COLO668 (cell line): ENCODE measurements around the gene KRT39.

Experiments used
- DNase-seq: peaks from one replicate; lab custom pipeline; 2025; ENCODE audit not compliant: unreplicated experiment; lab: John Stamatoyannopoulos, UW

The KRT39 gene

DNA sequence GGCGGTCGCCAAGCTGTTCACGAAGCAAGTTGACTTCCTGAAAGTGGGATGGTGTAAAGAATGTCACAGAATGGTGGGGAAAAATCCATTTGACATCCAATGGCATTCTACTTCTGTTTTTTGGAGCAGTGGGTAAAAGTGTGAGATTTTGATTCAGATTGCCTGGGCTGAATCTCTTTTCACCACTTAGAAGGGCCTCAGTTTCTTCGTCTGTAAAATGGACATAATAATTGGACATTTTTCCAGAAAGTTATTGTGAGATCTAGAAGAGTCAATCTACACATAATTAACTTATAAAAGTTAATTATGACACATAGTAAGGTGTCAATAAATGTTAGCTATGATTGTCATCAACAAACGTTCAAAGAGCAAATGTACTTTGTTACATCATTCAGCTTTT lies 14.4 kb upstream of the KRT39 start:
- no peak for DNase-seq

DNA sequence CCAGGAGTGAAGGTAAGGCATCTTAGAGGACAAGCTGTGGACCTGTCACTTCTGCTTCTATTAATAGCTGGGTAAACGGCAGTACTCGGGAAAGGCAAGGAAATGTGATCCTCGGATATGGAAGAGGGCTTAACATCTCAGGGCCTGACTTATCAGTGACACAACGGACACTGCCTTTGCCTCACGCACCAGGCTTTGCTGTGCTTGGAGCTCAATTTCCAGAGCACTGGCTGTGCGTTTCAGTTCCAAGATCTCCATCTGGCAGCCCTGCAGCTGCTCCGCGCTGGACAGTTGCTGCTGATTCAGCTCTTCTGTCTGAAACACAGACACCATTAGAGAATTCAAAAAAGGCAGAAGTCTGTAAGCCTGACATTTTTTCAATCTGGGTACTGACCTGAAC lies 13.8 kb upstream of the KRT39 start:
- DNase-seq: no peak

DNA sequence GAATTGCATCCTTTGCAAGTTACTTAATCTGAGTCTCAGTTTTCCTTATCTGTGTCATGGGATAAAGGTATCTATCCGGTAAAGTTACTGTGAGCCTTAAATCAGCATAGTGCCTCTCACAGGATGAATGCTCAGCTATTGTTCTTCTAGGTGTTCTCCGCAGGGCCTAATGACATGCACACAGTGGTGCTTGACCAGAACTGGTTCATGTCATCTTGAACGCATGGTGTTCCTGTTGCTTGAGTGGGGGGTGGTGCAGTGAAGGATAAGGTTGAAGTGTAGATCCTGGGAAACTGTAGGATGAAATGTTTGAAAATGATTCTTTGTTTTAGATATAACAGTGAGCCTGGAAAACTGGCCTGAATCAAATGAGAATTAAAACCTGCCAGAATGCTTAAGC lies 13.4 kb upstream of the KRT39 start:
- no peak for DNase-seq

DNA sequence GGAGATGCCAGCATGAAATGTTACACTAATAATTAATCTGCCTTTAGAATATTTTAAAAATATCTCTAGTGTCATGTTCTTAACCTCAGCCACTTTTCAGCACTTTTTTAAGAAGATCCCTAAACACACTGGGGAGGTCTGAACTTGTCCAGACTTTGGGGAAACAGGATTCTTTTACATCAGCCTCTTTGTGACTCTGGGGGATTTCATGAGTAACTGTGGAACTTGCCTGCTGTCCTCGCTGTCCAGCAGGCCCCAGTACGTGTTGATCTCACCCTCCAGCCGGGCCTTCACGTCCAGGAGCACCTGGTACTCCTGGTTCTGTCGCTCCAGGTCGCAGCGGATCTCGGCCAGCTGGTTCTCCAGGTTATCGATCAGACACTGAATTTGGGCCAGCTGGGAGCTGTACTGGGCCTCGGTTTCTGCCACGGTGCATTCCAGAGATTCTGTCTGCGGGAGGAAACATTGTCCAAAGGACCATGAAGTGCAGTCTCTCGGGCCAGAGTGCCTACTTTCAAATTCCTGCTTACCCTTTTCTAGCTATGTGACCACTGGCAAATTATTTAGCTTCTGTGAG lies 11.9 kb upstream of the KRT39 start:
- DNase-seq: no peak

DNA sequence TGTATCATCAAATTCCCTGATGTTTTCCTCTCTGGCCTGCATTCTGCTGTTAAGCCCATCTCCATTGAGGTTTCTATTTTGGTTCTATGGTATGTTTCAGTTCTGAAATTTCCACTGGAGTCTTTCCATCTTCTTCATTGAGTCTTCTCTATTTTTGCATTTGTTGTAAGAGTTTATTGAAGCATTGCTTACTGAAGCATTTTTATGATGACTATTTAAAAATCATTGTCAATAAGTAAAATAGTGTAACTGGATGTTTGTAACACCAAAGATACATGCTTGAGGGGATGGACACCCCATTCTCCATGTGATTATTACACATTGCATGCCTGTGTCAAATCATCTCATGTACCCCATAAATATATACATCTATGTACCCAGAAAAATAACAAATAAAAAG lies 8.8 kb upstream of the KRT39 start:
- DNase-seq: no peak

DNA sequence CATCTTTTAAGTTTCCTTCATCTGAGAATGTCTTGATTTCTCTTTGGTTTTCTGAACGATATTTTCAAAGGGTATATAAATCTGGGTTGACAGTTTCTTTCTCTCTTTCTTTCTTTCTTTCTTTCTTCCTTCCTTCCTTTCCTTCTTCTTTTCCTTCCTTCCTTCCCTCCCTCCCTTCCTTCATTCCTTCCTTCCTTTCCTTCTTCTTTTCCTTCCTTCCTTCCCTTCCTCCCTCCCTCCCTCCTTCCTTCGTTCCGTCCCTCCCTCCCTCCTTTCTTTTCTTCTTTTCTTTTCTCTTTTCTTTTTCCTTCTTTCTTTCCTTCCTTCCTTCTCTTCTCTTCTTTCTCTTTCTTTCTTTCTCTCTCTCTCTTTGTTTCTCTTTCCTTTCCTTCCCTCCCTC lies 7.6 kb upstream of the KRT39 start:
- no peak for DNase-seq

DNA sequence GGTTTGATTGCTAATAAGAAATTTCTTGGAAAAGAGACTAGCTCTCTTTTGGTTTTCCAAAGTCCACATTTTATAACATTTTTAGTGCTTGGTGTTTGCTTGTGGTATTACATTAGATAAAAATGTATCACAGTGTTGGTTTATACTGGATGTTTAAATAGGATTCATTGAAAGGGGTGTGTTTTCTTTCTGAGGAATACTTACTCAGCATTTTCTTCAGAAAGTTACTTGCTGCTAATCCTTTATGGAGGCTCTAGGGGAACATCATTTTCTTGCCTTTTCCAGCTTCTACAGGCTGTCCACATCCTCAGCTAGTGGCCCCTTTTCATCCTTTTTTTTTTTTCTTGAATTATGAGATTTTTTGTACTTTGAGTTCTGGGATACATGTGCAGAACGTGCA lies 834 bp upstream of the KRT39 start:
- no peak for DNase-seq

DNA sequence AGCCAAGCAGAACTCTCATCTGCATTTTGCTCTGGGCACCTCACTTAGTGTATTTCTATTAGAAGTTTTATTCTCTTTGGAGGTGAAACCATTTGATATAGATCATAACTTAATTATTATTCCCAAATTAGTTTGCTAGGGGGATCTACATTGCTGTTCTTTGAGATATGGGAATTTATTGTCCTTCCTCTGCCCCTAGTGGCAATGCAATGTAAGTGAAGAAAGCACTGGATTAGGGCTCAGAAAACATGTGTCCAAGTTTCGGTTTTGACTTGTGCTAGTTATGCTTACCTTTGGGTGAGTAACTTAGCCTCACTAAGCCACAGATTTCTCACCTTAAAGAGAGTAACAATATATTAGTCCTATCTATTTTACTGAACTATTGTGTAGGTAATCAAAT lies 2.9 kb downstream of the KRT39 start:
- DNase-seq: no peak

DNA sequence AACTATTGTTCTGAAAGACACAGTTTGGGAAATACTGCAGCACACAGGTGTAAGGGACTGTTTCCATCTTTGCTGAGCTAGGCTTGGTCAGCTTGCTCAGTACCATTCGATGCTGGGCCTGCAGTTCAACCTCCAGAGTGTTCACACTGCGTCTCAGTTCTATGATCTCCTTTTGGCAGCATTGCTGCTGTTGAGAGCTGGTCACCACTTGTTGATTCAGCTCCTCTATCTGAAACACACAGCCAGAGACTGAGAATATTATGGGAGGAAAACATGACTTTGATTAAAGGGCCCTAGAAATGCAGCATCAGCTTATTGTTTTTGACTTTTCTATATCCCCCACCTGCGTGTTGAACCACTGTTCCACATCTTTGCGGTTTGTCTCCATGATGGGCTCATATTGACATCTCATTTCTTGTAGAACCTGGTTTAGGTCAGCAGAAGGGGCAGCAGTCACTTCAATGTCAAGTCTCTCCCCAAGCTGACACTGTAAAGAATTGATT lies 4.6 kb downstream of the KRT39 start:
- DNase-seq: no peak

DNA sequence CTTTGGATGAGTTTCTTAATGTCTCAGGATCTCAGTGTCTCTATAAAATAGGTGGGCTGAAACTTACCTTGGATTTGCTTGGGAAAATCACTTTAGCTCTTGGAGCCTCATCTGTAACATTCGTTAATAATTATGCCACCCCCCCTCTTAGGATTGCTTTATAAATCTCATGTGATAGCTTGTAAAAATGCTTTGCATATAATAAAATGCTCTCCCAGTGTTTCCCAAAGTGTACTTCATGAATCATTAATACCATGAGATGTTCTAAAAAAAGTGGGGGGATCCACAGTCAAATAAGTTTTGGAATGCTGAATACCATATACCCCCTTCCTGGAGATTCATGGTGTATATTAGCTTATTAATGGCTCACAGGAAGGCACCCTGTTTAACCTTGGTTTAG lies 5.2 kb downstream of the KRT39 start:
- DNase-seq: no peak

DNA sequence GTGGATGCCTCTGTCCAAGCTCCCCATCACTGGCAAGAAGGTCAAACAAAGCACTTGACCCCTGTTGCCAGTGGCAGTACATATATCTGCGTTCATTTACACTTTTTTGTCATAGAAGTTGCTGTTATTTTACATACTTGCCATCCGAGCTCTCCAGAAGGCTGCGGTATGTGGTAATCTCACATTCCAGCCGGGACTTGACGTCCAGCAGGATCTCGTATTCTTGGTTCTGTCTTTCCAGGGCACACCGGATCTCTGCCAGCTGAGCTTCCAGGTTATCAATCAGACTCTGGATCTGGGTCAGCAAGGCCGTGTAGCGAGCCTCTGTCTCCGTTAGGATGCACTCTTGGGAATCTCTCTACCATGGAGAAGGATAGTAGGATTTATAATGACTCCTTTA lies 6.6 kb downstream of the KRT39 start:
- no peak for DNase-seq

DNA sequence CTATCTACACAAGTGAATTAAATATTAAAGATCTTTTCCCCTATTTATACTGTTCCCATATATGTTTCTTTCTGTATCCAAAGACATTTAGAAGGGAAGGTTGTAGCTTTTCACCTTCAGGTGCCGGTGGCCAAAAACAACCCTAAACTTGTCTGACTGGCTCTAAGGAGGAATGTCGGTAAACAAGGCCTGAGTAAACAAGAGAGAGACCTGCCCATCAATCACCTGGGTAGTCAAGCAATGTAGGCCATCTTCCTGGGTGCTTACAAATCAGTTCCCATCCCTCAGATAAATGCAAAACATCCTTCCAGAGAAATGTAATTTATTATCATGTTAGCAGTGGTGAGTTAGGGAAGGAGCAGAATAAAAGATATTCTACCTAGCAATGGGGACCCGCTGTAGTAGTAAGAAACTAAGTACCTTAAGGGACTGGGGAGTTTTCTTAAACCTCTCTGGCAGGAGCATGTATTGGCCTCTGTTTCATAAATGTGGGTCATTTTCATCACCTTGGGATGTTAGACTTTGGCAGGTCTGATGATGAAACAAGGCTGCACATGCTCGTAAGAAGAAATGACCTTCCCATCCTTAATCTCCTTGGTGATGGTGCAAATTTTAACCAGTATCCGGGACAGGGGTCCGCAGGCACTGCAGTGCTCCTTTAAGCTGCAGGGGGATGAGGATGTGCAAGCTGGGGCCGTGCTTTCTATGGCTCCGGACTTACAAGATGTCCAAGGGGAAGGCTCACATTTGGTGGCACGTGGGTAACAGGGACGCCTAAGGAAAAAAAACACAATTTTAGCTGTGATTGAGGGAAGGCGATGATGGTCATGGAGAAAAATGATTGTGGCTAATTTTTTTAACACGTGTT lies 8.4 kb downstream of the KRT39 start:
- peak; percentile 2 for DNase-seq

DNA sequence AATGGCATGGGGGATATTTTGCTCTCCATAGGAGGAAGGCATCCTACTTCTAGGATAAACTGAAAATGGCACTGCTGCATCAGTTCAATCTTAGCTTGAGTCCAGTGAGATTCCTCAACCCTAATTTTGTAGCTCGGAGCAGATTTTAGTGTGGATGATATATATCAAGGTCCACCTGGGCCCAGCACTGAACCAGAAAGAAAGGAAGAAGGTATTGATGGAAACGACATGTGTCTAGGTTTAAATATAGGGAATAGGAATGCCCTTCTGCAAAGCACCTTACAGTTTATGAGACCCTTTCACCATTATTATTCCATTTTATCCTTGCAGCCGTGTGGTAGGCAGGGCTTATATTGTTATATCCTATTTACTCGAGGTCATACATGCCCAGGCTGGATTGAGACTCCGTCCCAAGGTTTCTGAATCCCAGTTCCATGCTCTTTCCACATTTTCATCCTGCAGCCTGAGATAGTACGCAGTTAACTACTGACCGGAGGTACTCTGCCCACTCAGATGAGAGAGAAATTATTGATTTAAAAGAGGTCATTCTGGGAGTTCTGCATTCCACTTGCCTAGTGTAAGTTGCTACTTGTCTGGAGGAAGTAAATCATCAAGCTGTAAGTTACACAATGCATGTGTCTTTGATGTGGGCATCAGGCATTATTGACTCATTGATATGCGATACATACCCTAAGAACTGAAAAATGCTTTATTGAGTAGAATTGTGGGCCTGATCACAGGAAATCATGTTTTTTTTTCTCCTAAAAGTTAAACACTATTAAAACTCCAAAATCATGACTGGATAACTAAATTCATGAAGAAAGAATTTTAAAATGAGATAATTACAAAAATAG lies 10.1 kb downstream of the KRT39 start:
- no peak for DNase-seq

DNA sequence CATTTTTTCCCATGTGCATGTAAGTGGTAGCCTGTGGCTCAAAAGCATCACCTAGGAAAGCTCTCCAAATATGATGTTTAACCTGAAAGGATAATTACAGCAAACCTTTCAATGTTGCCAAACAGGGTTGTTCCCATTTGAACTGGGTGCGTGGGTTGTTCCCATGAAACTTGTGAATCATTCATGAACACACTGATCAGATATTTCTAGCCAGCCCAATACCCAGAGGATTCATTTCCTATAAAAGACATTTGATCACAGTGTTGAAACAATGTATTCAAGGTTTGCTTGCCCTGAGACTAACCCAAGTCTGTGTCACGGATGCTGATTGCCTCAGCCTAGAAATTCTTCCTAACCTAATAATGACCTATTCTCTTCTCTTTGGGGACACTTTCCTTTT lies 12.9 kb downstream of the KRT39 start:
- DNase-seq: no peak

DNA sequence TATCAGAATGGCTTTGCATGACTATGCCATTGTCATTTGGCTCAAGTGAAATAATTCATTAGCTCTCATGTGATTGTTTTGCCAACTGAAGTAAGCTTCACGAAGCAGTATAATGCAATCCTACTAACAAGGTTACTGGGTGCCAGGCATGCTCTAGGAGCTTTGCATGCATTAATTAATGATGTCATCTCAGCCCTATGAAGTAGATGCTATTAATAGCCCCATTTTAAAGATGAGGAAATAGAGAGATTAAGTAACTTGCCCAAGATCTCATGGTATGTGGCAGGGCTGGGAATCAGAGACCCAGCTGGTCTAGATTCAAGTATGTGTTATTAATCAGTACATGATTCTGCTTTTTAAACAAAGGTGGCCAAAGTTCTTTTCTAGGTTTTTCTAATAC lies 14.1 kb downstream of the KRT39 start:
- DNase-seq: no peak

DNA sequence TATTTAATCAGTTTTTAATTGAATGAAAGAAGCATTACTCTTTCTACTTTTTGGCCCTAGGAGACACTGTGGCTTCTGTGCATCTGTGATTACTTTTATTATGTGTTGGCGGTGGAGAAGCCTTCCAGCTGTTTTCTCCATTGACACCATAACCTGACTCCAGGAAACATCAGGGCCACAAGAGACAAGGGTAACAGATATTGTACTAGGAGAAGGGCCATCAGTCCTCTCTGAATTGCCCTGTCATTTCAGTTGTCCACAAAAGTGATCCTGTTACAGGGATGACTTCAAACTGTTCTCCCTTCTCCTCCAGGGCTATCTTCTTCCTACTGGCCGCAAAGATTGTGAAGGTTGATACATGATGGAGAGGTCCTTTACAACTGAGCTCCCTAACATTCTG lies 14.6 kb downstream of the KRT39 start:
- no peak for DNase-seq

DNA sequence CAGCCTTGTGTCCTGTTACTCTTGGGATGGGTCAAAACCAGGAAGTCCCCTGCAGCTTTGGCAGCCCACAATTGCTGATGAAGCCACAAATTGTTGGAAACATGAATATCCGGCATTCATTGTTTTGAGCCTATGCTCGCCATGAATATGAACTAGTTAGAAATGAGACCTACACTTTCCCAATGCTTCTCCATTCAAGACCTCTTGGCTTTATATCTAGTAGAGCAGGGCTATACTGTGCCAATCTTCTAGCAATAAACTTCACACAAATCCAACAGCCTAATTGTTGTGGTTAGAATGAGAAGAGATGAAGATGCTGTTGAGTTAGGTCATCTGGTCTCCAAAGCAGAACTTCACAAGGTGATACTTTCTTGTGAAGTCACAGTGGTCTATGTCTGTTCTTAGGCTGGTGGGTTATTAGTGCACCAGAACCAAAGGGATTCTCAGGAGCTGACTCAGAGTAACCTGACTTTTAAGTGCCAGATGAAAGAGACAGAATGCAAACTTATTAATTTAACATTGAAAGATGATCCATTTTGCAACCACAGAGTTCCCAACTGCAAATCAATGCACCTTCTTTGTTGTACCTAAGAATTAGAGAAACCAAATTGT lies 15.6 kb downstream of the KRT39 start:
- DNase-seq: no peak

DNA sequence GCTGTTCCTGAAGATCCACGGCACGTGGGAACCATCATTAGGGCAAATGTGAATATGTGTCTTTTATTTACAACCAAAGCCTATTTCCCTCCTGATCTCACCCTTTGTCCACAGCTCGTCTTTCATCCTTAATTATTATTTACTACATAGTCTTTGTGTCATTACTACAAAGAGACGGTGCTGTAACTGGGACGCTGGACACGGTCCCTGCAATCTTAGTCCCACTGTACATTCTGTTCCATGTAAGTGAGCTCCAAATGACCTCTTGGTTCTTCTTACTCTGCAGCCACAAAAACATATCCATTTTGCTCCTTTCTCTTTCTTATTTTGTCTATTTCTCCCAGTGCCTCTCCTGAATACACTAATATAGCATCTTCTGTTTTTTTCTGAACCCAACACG lies 16.6 kb downstream of the KRT39 start:
- DNase-seq: no peak

DNA sequence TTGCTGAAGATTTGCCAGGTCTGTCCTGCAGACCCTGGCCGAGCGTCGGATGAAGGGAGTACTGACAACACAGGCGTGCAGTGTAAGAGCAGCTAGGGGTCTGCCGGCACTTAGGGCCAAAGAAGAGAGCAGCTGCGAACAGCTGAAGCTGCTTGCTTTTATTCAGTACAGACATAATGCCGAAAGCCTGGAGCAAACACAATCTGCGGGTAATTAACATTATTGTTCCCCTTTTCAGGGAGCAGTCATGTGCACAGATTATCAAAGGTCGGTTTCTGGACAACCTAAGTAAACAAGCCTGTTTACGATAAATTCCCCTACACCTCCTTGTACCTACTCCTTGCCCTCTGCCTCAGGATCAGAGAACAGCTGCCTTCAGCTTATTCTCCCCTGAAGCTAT lies 17.3 kb downstream of the KRT39 start:
- DNase-seq: peak; percentile 2

DNA sequence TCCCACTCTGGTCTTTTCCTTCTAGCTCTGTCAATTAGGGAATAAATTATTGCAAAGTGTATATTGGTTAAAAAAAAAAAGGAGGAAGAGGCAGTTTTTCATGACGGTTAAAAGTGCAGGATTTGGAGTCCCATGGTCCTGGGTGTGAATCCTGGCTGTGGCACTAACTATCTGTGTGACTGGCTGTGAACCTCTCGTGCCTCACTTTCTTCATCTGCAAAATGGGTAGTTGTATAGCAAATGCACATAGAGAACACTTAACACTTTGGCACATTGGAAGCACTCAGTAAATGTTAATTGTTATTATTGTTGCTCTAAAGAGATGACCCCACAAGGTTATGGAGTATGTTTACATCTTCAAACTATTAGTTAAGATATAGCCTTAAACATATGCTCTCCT lies 18.8 kb downstream of the KRT39 start:
- no peak for DNase-seq

DNA sequence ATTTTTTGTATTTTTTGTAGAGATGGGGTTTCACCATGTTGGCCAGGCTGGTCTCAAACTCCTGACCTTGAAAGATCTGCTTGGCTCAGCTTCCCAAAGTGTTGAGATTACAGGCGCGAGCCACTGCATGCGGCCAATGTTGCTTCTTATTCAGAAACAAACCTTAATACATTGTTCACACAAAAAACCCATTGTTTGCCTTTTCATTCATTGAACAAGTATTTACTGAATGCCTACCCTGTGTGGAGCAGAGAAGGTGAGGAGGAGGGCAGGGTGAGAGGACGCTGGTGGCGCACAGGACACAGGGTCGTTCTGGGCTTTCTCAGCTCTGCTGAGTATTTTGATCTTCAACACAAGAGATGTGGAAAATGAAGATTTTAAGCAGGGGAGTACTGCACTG lies 21.3 kb downstream of the KRT39 start:
- no peak for DNase-seq
